Fibroblast of skin of left biceps (primary cell): ENCODE data around the gene ABCB6.

Source experiments
- DNase-seq, 2 experiments: peaks; one replicate each; pipeline ENCODE4 v3.0.0-alpha.2; 2013; ENCODE audit warnings: low read depth in 2 of 2

Gene ABCB6

DNA sequence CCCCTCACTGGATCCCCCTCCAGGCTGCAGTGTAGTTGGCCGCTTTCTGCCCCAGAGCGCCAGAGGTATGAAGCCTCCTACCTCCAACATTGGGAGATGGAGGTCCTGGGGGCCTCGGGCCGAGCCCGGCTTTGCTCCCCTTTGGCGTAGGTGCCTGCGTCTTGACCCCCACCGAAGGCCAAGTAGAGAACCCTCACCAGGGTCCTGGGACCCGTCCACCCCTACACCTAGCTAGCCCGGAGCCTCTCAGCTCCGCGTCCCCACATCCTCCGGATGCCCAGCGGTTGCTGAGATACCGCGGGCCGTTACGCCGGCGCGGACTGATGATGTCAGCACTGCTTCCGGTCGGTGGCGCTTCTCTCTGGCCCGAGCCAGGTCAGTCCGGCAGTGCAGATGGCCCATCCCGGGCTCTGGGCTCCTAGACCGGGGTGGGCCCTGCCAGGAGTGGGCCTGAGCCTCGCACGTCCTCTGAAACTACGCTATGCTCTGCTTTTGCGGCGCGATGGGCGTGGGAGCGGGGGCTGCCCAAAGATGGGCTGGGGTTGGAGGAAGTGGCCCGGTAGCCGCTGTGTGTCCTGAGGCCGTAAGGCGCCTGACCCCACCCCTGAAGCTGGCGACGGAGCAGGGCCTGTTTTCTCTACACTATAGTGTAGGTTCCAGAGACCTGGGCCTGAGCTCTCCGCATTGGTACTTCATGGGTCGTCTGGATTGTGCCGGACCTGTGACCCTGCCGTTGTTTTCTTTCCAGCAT lies 26.6 kb upstream of the ABCB6 start, which contains the start of the genes GLB1L and STK16:
TSS of gene GLB1L (minus strand) at position 297 of the 751 bp plus-strand sequence. CDS start 1,871 bp downstream, outside the sequence.
TSS of gene STK16 (plus strand) at position 332 of the 751 bp plus-strand sequence. CDS start 521 bp downstream, outside the sequence.
- DNase-seq = peak; percentile 72 to 73

GRCh38 chr2:219244789-219245147 lies 26.0 kb upstream of the ABCB6 start:
- DNase-seq = no peak

DNA sequence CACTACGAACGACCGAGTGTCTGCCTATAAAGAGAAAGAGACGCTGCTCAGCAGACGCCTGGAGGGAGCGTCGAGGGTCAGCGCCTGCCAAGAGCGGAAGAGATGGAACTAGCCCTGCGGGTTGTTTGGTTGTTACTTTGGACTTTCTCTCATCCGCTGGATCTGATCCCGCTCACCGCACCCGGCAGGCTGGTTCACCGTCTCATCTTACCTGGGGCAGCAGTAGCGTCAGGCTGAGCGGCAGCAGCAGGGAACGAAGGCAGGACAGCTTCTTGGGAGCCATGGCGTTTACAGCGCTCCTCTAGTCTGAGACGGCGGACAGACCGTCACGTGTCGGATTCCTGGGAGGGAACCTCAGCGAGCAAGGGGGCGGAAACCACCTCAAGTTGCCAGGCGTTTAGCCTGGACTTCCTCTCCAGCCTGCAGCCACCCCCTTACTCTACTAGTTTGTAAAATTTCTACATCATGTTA lies 24.6 kb upstream of the ABCB6 start:
- no peak for DNase-seq

- no peak for DNase-seq
These were observed 15.6 kb upstream of the ABCB6 start for GRCh38 chr2:219234331-219234730.

DNA sequence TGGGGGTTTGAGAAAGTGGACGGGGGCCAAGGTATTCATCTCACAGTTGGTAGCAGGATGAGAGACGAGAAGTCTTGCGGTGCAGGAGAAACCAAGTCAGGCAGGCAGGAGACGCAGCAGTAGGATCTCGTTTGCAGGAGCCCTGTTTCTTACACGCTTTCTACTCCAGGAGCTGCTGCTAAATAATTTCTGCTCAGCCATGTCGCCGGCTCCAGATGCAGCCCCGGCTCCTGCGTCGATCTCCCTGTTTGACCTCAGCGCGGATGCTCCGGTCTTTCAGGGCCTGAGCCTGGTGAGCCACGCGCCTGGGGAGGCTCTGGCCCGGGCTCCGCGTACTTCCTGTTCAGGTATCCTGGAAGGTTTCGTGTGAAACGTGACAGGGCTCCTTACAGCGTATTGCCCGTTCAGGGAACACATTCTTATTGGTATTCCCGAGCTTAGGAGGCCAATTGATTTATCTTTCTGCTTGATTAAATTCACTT lies 11.3 kb upstream of the ABCB6 start:
- DNase-seq = no peak

- peak; percentile 93 to 95 for DNase-seq
These were observed 10.7 kb upstream of the ABCB6 start, which contains the start of the genes ANKZF1 and ATG9A for GRCh38 chr2:219229305-219230058. Gene ANKZF1, plus strand, starts transcription at chr2:219229806. Its CDS starts 452 bp downstream, at chr2:219230258. Gene ATG9A, minus strand, starts transcription at chr2:219229636. Its CDS starts 1,612 bp downstream, at chr2:219228024.

DNA sequence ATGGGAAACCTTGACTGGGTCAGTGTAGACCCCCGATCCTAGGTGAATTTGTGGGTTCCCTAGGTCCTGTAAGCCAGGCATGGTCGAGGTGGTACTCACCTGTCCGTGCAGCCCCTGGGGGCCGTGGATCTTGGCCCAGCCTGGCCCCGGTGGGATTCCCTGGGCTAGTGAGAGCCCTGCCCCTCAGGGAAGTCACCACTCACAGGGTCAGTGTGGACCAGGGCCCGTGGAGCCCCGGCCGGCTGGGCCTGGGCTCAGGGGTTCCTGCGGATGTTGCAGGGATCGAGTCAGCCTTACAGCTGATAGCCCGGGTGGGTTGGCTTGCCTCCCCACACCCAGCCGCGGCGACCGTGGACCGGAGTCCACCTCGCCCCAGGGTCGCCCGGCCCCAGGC lies 10.2 kb upstream of the ABCB6 start:
- no peak for DNase-seq

GRCh38 chr2:219228041-219228910 lies 9.5 kb upstream of the ABCB6 start:
- DNase-seq = no peak

- no peak for DNase-seq
These were observed 6.6 kb upstream of the ABCB6 start for GRCh38 chr2:219225350-219225749.

GRCh38 chr2:219223831-219224610 lies 5.3 kb upstream of the ABCB6 start:
- no peak for DNase-seq

DNA sequence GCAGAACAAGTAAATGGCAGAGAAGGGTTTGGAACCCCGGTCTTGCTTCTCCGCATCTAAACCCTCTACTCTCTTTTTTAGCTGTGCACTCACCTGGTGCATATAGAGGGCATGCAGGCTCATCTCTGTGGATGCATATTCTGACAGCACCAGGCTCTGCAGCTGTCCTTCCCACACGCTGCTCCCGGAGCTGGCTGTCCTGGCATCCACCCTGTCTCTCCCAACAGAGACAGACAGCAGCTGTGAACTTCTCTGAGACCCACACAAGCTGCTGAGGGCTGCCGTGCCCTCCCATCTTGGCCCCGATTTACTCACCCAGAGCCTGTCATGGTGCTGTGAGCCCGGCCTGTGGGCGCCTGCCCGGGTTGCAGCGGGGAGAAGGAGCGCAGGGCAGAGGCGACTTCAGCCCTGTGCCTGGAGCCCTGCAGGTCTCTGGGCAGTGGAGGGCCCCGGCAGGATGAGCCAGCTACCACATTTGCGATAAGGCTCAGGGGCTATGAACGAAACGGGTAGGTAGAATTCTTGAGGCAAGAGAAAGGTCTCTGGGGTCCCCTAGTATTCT lies 3.3 kb upstream of the ABCB6 start:
- DNase-seq = no peak

- no peak for DNase-seq
These were observed 2.1 kb upstream of the ABCB6 start for GRCh38 chr2:219220652-219221402.

GRCh38 chr2:219219784-219220532 lies 1.2 kb upstream of the ABCB6 start:
- DNase-seq = no peak

- peak in 1 of 2 experiments; percentile 24 for DNase-seq
These were observed 484 bp downstream of the ABCB6 start for GRCh38 chr2:219218217-219218731.

DNA sequence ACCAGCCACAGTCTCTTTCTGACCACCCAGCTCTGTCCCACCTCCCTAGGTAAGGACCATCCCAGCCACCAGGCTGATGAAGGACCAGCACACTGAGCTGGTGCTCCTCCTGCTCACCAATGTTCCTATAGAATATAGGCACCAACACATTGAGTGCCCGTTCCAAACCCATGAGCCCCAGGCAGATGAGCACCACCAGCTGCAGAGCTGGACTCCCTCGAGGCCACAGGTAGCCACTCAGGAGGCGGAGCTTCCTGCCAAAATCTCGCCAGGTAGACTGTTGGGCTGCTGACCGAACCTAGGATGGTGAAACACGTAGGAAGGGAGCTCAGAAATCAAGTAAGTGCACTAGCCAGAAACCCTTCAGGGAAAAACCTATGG lies 2.2 kb downstream of the ABCB6 start:
- no peak for DNase-seq

GRCh38 chr2:219215871-219216534 lies 2.8 kb downstream of the ABCB6 start:
- DNase-seq = no peak

- DNase-seq = no peak
These were observed 4.0 kb downstream of the ABCB6 start for GRCh38 chr2:219214786-219215185.

- no peak for DNase-seq
These were observed 4.6 kb downstream of the ABCB6 start for GRCh38 chr2:219214141-219214540.
